ENCODE data around the gene MAPK8IP3.

Gene MAPK8IP3

DNA sequence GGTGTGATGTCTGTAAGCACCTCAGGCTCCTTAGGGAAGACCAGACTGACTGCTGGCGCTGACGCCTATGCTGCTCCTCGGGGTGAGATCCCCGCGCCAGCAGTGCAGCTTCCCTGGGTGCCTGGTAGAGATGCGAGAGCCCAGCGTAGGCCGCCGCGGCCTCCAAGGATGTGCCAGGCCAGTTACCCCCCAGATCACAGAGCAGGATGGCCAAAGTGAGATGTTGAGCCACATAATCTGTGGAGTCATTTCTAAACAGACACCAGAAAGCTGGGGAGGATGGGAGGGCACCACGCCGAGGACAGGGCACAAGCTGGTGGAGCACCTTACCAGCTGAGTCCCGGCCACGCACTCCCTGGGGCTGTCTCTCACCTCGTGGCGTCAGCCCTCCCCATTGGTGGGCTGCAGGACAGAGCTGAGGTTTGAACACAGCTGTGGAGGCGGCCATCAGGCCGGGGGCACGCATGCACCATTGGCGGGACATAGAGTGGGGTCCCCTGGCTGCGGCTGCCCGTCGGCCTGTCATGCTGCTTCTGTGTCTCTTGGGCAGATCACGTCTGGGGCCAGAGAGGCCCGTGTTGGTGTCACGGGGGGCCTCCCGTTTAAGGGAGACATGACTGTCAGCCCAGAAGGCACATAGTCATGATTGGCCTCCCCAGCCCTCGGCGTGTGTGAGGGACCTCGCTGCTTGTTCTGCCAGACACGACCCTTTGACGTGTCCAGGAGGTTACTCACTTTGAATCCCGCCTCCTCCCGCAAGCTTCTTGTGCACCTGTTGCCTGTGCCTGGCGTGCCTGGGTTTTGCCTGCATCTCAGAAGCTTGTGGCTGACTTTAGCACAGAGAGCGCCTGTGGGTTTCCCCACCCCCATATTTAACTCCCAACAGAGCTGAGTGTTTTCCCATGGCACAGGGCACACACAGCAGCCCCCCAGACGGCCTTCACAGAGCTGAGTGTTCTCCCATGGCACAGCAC lies 21.9 kb downstream of the MAPK8IP3 start:
- no peaks in the 10 kb centered on the region for H4K20me1 ChIP-seq (ENCODE audit: insufficient read depth, low read length, poor library complexity, severe bottlenecking)
- no peak overlapping the region for H3K4me2 ChIP-seq (ENCODE audit: low read depth, low read length, poor library complexity, severe bottlenecking)
- H3K27me3 ChIP-seq (ENCODE audit: insufficient read depth, low read length, poor library complexity, severe bottlenecking): no peaks in the 10 kb centered on the region
- H2AFZ ChIP-seq (ENCODE audit: low read length): no peak overlapping the region
- no peaks in the 10 kb centered on the region for H3K4me1 ChIP-seq (ENCODE audit: insufficient read depth, low read length, poor library complexity, severe bottlenecking)
- H3F3A ChIP-seq (ENCODE audit: low read depth): no peaks in the 10 kb centered on the region
- H3K9me3 ChIP-seq (ENCODE audit: insufficient read depth, low read depth, low read length): no peaks in the 10 kb centered on the region
- H3K36me3 ChIP-seq (ENCODE audit: insufficient read depth, low read length): peaks cover 4% of the 10 kb centered on the region; the same call in 1 of the 2 replicates
- H3K79me2 ChIP-seq (ENCODE audit: insufficient read depth, low read length): peaks cover 4% of the 10 kb centered on the region; the same call in 1 of the 2 replicates
- H3K9ac ChIP-seq (ENCODE audit: low read depth, low read length, poor library complexity, severe bottlenecking): no peak overlapping the region
- no peaks in the 10 kb centered on the region for H3K9me2 ChIP-seq (replicated peaks; ENCODE audit: low read depth, low read length)
- no peak for TF ChIP-seq EZH2phosphoT487 (IDR thresholded peaks at IDR 0.05; ENCODE audit: borderline replicate concordance)
- TF ChIP-seq, protein P1, sequence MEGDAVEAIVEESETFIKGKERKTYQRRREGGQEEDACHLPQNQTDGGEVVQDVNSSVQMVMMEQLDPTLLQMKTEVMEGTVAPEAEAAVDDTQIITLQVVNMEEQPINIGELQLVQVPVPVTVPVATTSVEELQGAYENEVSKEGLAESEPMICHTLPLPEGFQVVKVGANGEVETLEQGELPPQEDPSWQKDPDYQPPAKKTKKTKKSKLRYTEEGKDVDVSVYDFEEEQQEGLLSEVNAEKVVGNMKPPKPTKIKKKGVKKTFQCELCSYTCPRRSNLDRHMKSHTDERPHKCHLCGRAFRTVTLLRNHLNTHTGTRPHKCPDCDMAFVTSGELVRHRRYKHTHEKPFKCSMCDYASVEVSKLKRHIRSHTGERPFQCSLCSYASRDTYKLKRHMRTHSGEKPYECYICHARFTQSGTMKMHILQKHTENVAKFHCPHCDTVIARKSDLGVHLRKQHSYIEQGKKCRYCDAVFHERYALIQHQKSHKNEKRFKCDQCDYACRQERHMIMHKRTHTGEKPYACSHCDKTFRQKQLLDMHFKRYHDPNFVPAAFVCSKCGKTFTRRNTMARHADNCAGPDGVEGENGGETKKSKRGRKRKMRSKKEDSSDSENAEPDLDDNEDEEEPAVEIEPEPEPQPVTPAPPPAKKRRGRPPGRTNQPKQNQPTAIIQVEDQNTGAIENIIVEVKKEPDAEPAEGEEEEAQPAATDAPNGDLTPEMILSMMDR (conservative IDR thresholded peaks at IDR 0.05; ENCODE audit: low read length): no peak
- H3K4me3 ChIP-seq (ENCODE audit: low read length, poor library complexity, severe bottlenecking): no peak overlapping the region

DNA sequence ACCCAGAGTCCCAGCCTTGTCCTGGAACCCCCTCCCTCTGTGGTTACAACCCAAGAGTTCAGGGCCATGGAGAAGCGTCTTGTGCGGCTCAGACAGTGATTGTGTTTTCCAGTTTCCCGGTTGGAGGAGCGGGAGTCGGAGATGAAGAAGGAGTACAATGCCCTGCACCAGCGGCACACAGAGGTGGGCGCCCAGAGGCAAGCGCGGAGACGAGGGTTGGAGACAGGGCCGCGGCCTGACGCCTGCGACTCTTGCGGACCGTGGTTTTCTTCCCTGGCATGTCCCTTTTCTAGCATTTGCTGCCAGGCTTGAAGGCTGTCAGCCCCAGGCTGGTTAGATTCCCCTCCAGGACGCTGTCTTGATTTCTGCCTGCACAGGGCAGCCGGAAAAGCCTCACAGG lies 23.0 kb downstream of the MAPK8IP3 start:
- no peaks in the 10 kb centered on the region for H4K20me1 ChIP-seq (ENCODE audit: insufficient read depth, low read length, poor library complexity, severe bottlenecking)

DNA sequence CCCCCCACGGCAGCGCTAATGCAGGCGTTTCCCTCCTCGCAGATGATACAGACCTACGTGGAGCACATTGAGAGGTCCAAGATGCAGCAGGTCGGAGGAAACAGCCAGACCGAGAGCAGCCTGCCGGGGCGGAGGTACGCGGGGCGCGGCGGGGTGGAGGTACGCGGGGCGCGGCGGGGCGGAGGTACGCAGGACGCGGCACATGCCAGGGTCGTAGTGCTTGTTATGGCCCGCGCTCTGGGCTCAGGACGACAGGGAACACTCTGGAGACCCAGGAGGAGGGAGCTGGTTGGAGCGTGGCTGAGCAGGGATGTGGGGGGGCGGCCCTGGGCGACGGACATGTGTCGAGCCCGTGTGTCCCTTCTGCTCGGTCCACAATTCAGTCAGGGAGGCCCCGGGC lies 23.4 kb downstream of the MAPK8IP3 start:
- H3F3A ChIP-seq (ENCODE audit: low read depth): no peaks in the 10 kb centered on the region
- H3K9me2 ChIP-seq (replicated peaks; ENCODE audit: low read depth, low read length): no peaks in the 10 kb centered on the region
- no peaks in the 10 kb centered on the region for H3K4me1 ChIP-seq (ENCODE audit: insufficient read depth, low read length, poor library complexity, severe bottlenecking)
- no peak overlapping the region for H3K4me3 ChIP-seq (ENCODE audit: low read length, poor library complexity, severe bottlenecking)
- no peak overlapping the region for H3K9ac ChIP-seq (ENCODE audit: low read depth, low read length, poor library complexity, severe bottlenecking)
- peaks cover 4% of the 10 kb centered on the region; the same call in 1 of the 2 replicates for H3K36me3 ChIP-seq (ENCODE audit: insufficient read depth, low read length)
- no peaks in the 10 kb centered on the region for H3K27me3 ChIP-seq (ENCODE audit: insufficient read depth, low read length, poor library complexity, severe bottlenecking)
- H3K4me2 ChIP-seq (ENCODE audit: low read depth, low read length, poor library complexity, severe bottlenecking): no peak overlapping the region
- H2AFZ ChIP-seq (ENCODE audit: low read length): no peak overlapping the region
- no peaks in the 10 kb centered on the region for H4K20me1 ChIP-seq (ENCODE audit: insufficient read depth, low read length, poor library complexity, severe bottlenecking)
- no peaks in the 10 kb centered on the region for H3K9me3 ChIP-seq (ENCODE audit: insufficient read depth, low read depth, low read length)
- H3K79me2 ChIP-seq (ENCODE audit: insufficient read depth, low read length): no peaks in the 10 kb centered on the region
- TF ChIP-seq, protein P1 (conservative IDR thresholded peaks at IDR 0.05; ENCODE audit: low read length): no peak
- no peak for TF ChIP-seq EZH2phosphoT487 (IDR thresholded peaks at IDR 0.05; ENCODE audit: borderline replicate concordance)

More for the DNA sequence above, 23.0 kb downstream of the MAPK8IP3 start:
- H3K4me3 ChIP-seq (ENCODE audit: low read length, poor library complexity, severe bottlenecking): no peak overlapping the region
- no peaks in the 10 kb centered on the region for H3F3A ChIP-seq (ENCODE audit: low read depth)
- TF ChIP-seq, protein P1 (conservative IDR thresholded peaks at IDR 0.05; ENCODE audit: low read length): no peak
- TF ChIP-seq EZH2phosphoT487 (IDR thresholded peaks at IDR 0.05; ENCODE audit: borderline replicate concordance): no peak
- no peaks in the 10 kb centered on the region for H3K27me3 ChIP-seq (ENCODE audit: insufficient read depth, low read length, poor library complexity, severe bottlenecking)
- H3K4me2 ChIP-seq (ENCODE audit: low read depth, low read length, poor library complexity, severe bottlenecking): no peak overlapping the region
- no peaks in the 10 kb centered on the region for H3K4me1 ChIP-seq (ENCODE audit: insufficient read depth, low read length, poor library complexity, severe bottlenecking)
- no peaks in the 10 kb centered on the region for H3K9me2 ChIP-seq (replicated peaks; ENCODE audit: low read depth, low read length)
- H3K9me3 ChIP-seq (ENCODE audit: insufficient read depth, low read depth, low read length): no peaks in the 10 kb centered on the region
- H3K36me3 ChIP-seq (ENCODE audit: insufficient read depth, low read length): peaks cover 4% of the 10 kb centered on the region; the same call in 1 of the 2 replicates
- H3K79me2 ChIP-seq (ENCODE audit: insufficient read depth, low read length): no peaks in the 10 kb centered on the region
- no peak overlapping the region for H2AFZ ChIP-seq (ENCODE audit: low read length)
- no peak overlapping the region for H3K9ac ChIP-seq (ENCODE audit: low read depth, low read length, poor library complexity, severe bottlenecking)

Data from Loucy (cell line).